SJCRH30 (cell line): ENCODE measurements around the gene DCAKD. TPM values are rescaled to one million over a fixed set of nuclear protein-coding genes. Genes with fewer than 3 reads are reported as not detected.

Experiments used
- DNase-seq, 2 experiments: peaks; one replicate each; pipeline ENCODE4 v3.0.0-alpha.2; 2015 to 2020
- H3K27ac ChIP-seq: fragments of 250-450 bp; sonication (Bioruptor Pico); 2 replicates; pipeline ENCODE4 v1.5.1; 2020; ENCODE audit warnings: mild to moderate bottlenecking, moderate library complexity
- H3K27me3 ChIP-seq: fragments of 250-450 bp; sonication (Bioruptor Pico); 2 replicates; pipeline ENCODE4 v1.5.1; 2020; ENCODE audit warnings: mild to moderate bottlenecking, moderate library complexity
- H3K36me3 ChIP-seq: fragments of 250-450 bp; sonication (Bioruptor Pico); 2 replicates; pipeline ENCODE4 v1.5.1; 2020; ENCODE audit warnings: mild to moderate bottlenecking, moderate library complexity
- H3K4me1 ChIP-seq: fragments of 250-450 bp; sonication (Bioruptor Pico); 2 replicates; pipeline ENCODE4 v1.5.1; 2020; ENCODE audit warnings: mild to moderate bottlenecking, moderate library complexity
- H3K4me3 ChIP-seq: fragments of 250-450 bp; sonication (Bioruptor Pico); 2 replicates; pipeline ENCODE4 v1.5.1; 2020; ENCODE audit warnings: mild to moderate bottlenecking, moderate library complexity
- H3K9me3 ChIP-seq: fragments of 250-450 bp; sonication (Bioruptor Pico); replicated peaks from 2 replicates; pipeline ENCODE4 v1.5.1; 2020; ENCODE audit warnings: mild to moderate bottlenecking, moderate library complexity
- total RNA-seq: library from RNA; depleted of rRNA; stranded (reverse); fragments of >200 nt; shearing (Covaris generic); gene quantifications from 2 replicates; pipeline ENCODE4 v1.2.3, GENCODE V29; 2014

The DCAKD gene
- total RNA-seq, 1 experiment from 2014 or later, result 45.1 TPM

- no peaks in the 10 kb centered on the region for H3K27me3 ChIP-seq
- H3K36me3 ChIP-seq, result peaks cover 3% of the 10 kb centered on the region; the same call in 1 of the 2 replicates
- no peak overlapping the region for H3K4me3 ChIP-seq
- H3K4me1 ChIP-seq, result peaks cover 19% of the 10 kb centered on the region
- H3K9me3 ChIP-seq, result no peaks in the 10 kb centered on the region
- no peak for DNase-seq
- H3K27ac ChIP-seq, result no peak overlapping the region
Observed at GRCh38 chr17:45029758-45030423, 21.5 kb downstream of the DCAKD start.

GRCh38 chr17:45029096-45029495 lies 22.3 kb downstream of the DCAKD start:
- no peaks in the 10 kb centered on the region for H3K9me3 ChIP-seq
- peaks cover 19% of the 10 kb centered on the region for H3K4me1 ChIP-seq
- no peak overlapping the region for H3K4me3 ChIP-seq
- peaks cover 3% of the 10 kb centered on the region; the same call in 1 of the 2 replicates for H3K36me3 ChIP-seq
- no peak overlapping the region for H3K27ac ChIP-seq
- no peak for DNase-seq
- no peaks in the 10 kb centered on the region for H3K27me3 ChIP-seq

GRCh38 chr17:45022655-45023339 lies 28.6 kb downstream of the DCAKD start:
- H3K27ac ChIP-seq, result no peak overlapping the region
- no peak for DNase-seq
- no peaks in the 10 kb centered on the region for H3K9me3 ChIP-seq
- H3K4me3 ChIP-seq, result no peak overlapping the region
- H3K36me3 ChIP-seq, result no peaks in the 10 kb centered on the region
- 0 out of 2 replicates have a peak, but pooled peaks cover 4% of the 10 kb centered on the region for H3K27me3 ChIP-seq
- H3K4me1 ChIP-seq, result peaks cover 18% of the 10 kb centered on the region

- Histone ChIP-seq H3K4me3 (peak overlapping the region; percentile 41), H3K27ac (no peak overlapping the region), H3K36me3 (no peaks in the 10 kb centered on the region), H3K4me1 (peaks cover 18% of the 10 kb centered on the region), H3K27me3 (0 out of 2 replicates have a peak, but pooled peaks cover 4% of the 10 kb centered on the region), H3K9me3 (no peaks in the 10 kb centered on the region)
- DNase-seq, result no peak
Observed at GRCh38 chr17:45022288-45022648, 29.2 kb downstream of the DCAKD start.

- H3K27me3 ChIP-seq, result 0 out of 2 replicates have a peak, but pooled peaks cover 4% of the 10 kb centered on the region
- H3K9me3 ChIP-seq, result no peaks in the 10 kb centered on the region
- no peaks in the 10 kb centered on the region for H3K36me3 ChIP-seq
- peaks cover 18% of the 10 kb centered on the region for H3K4me1 ChIP-seq
- no peak overlapping the region for H3K27ac ChIP-seq
- DNase-seq, result peak; percentile 71 to 81
- peak overlapping the region; percentile 41 for H3K4me3 ChIP-seq
Observed at GRCh38 chr17:45021607-45022287, 29.7 kb downstream of the DCAKD start.

- no peaks in the 10 kb centered on the region for H3K36me3 ChIP-seq
- DNase-seq, result no peak
- 0 out of 2 replicates have a peak, but pooled peaks cover 4% of the 10 kb centered on the region for H3K27me3 ChIP-seq
- peaks cover 18% of the 10 kb centered on the region for H3K4me1 ChIP-seq
- H3K27ac ChIP-seq, result no peak overlapping the region
- H3K9me3 ChIP-seq, result no peaks in the 10 kb centered on the region
- no peak overlapping the region for H3K4me3 ChIP-seq
Observed at GRCh38 chr17:45020354-45021138, 30.9 kb downstream of the DCAKD start.

GRCh38 chr17:45018848-45019711 lies 32.4 kb downstream of the DCAKD start:
- no peaks in the 10 kb centered on the region for H3K9me3 ChIP-seq
- 0 out of 2 replicates have a peak, but pooled peaks cover 4% of the 10 kb centered on the region for H3K27me3 ChIP-seq
- peak; percentile 54 to 72 for DNase-seq
- H3K36me3 ChIP-seq, result no peaks in the 10 kb centered on the region
- H3K4me3 ChIP-seq, result peak overlapping the region; percentile 64
- peak overlapping the region; percentile 9; the same call in 1 of the 2 replicates for H3K27ac ChIP-seq
- peaks cover 18% of the 10 kb centered on the region for H3K4me1 ChIP-seq

GRCh38 chr17:45018514-45018847 lies 33.0 kb downstream of the DCAKD start:
- no peak for DNase-seq
- Histone ChIP-seq H3K27ac (peak overlapping the region; percentile 9; the same call in 1 of the 2 replicates), H3K36me3 (no peaks in the 10 kb centered on the region), H3K9me3 (no peaks in the 10 kb centered on the region), H3K27me3 (0 out of 2 replicates have a peak, but pooled peaks cover 4% of the 10 kb centered on the region), H3K4me1 (peaks cover 22% of the 10 kb centered on the region), H3K4me3 (peak overlapping the region; percentile 64)

- H3K27ac ChIP-seq, result no peak overlapping the region
- no peaks in the 10 kb centered on the region for H3K36me3 ChIP-seq
- 0 out of 2 replicates have a peak, but pooled peaks cover 4% of the 10 kb centered on the region for H3K27me3 ChIP-seq
- no peaks in the 10 kb centered on the region for H3K9me3 ChIP-seq
- no peak overlapping the region for H3K4me3 ChIP-seq
- H3K4me1 ChIP-seq, result peaks cover 28% of the 10 kb centered on the region
- no peak for DNase-seq
Observed at GRCh38 chr17:45016823-45017222, 34.6 kb downstream of the DCAKD start.

GRCh38 chr17:45016237-45016636 lies 35.2 kb downstream of the DCAKD start:
- Histone ChIP-seq H3K27me3 (0 out of 2 replicates have a peak, but pooled peaks cover 4% of the 10 kb centered on the region), H3K4me1 (peaks cover 26% of the 10 kb centered on the region), H3K27ac (no peak overlapping the region), H3K36me3 (no peaks in the 10 kb centered on the region), H3K9me3 (no peaks in the 10 kb centered on the region), H3K4me3 (no peak overlapping the region)
- no peak for DNase-seq

- H3K36me3 ChIP-seq, result no peaks in the 10 kb centered on the region
- no peak overlapping the region for H3K4me3 ChIP-seq
- no peaks in the 10 kb centered on the region for H3K9me3 ChIP-seq
- DNase-seq, result peak; percentile 72 to 85
- 0 out of 2 replicates have a peak, but pooled peaks cover 3% of the 10 kb centered on the region for H3K27me3 ChIP-seq
- H3K4me1 ChIP-seq, result peaks cover 20% of the 10 kb centered on the region
- H3K27ac ChIP-seq, result no peak overlapping the region
Observed at GRCh38 chr17:45013021-45013997, 38.1 kb downstream of the DCAKD start.

- Histone ChIP-seq H3K4me3 (no peak overlapping the region), H3K36me3 (no peaks in the 10 kb centered on the region), H3K27me3 (0 out of 2 replicates have a peak, but pooled peaks cover 8% of the 10 kb centered on the region), H3K4me1 (peaks cover 17% of the 10 kb centered on the region), H3K27ac (no peak overlapping the region), H3K9me3 (no peaks in the 10 kb centered on the region)
- DNase-seq, result no peak
Observed at GRCh38 chr17:45011767-45012166, 39.7 kb downstream of the DCAKD start.
